GM18505 (cell line): ENCODE data around the gene ZNF773.
"Not testable (repeated sequence)": the region's sequence is repeated elsewhere in the genome, so short reads cannot be mapped to it uniquely, and the experiment has no call there.

Source experiments
- ATAC-seq: cut with Tn5 transposase; IDR thresholded peaks from one replicate; pipeline ENCODE4 v1.9.1; 2021; ENCODE audit not compliant: unreplicated experiment
- POLR2A ChIP-seq: IDR thresholded peaks from 4 replicates; pipeline ENCODE4 v1.6.1; 2011; ENCODE audit warnings: borderline replicate concordance; ENCODE audit not compliant: insufficient read depth, insufficient read length; ENCODE audit errors: extremely low read depth

The ZNF773 gene

GRCh38 chr19:57515255-57515654 lies 15.5 kb downstream of the ZNF773 start:
- no peak for TF ChIP-seq POLR2A
- ATAC-seq, result no peak

GRCh38 chr19:57518021-57518420 lies 18.3 kb downstream of the ZNF773 start:
- ATAC-seq, result not testable (repeated sequence)

GRCh38 chr19:57527136-57527881 lies 27.6 kb downstream of the ZNF773 start, which contains the start of gene ZNF549:
TSS of gene ZNF549 (plus strand) at chr19:57527356. CDS start at chr19:57527574, 218 bp downstream.
- ATAC-seq, result peak; percentile 96
- peak; percentile 71 for TF ChIP-seq POLR2A

- ATAC-seq, result no peak
- TF ChIP-seq POLR2A, result no peak
Observed at GRCh38 chr19:57537953-57538547, 38.3 kb downstream of the ZNF773 start.

GRCh38 chr19:57546513-57546912 lies 46.8 kb downstream of the ZNF773 start:
- ATAC-seq, result no peak
- TF ChIP-seq POLR2A, result no peak

GRCh38 chr19:57552432-57552831 lies 52.7 kb downstream of the ZNF773 start:
- no peak for TF ChIP-seq POLR2A
- ATAC-seq, result no peak

GRCh38 chr19:57557659-57558058 lies 57.9 kb downstream of the ZNF773 start:
- no peak for TF ChIP-seq POLR2A

More at GRCh38 chr19:57557659-57558058, 57.9 kb downstream of the ZNF773 start:
- ATAC-seq, result no peak
